Measurements from ENCODE around the gene MRPL9. TPM values are rescaled to one million over a fixed set of nuclear protein-coding genes. Genes with fewer than 3 reads are reported as not detected.

MRPL9 gene
- total RNA-seq, 2 donors from 2014 or later = 47.9 to 65.7 TPM

- ATAC-seq (ENCODE audit: insufficient number of reproducible peaks, low FRiP score, low read depth) = no peak
These were observed 51.3 kb downstream of the MRPL9 start for GRCh38 chr1:151711951-151712350.

GRCh38 chr1:151711044-151711800, 52.1 kb downstream of the MRPL9 start:
- DNase-seq (ENCODE audit: low spot score) (no peak), ATAC-seq (ENCODE audit: insufficient number of reproducible peaks, low FRiP score, low read depth) (no peak)
- Histone ChIP-seq H3K27ac (no peak overlapping the region), H3K27me3 (replicated peaks; ENCODE audit: insufficient read depth) (no peaks in the 10 kb centered on the region), H3K4me1 (ENCODE audit: control insufficient read depth in 1 of 2, low read depth in 2 of 2) (no peaks in the 10 kb centered on the region), H3K9me3 (no peaks in the 10 kb centered on the region), H3K4me3 (no peak overlapping the region), H3K36me3 (no peaks in the 10 kb centered on the region)
- TF ChIP-seq CTCF (IDR thresholded peaks at IDR 0.05) = no peak

More at GRCh38 chr1:151711951-151712350, 51.3 kb downstream of the MRPL9 start:
- H3K36me3 ChIP-seq = no peaks in the 10 kb centered on the region
- H3K4me1 ChIP-seq (ENCODE audit: control insufficient read depth in 1 of 2, low read depth in 2 of 2) = peaks cover 3% of the 10 kb centered on the region in 2 donors
- no peaks in the 10 kb centered on the region for H3K9me3 ChIP-seq
- H3K4me3 ChIP-seq = no peak overlapping the region
- no peak for DNase-seq (ENCODE audit: low spot score)
- no peak for TF ChIP-seq CTCF (IDR thresholded peaks at IDR 0.05)
- H3K27me3 ChIP-seq (replicated peaks; ENCODE audit: insufficient read depth) = no peaks in the 10 kb centered on the region
- no peak overlapping the region for H3K27ac ChIP-seq

GRCh38 chr1:151710187-151710840, 53.0 kb downstream of the MRPL9 start:
- Histone ChIP-seq H3K4me3 (no peak overlapping the region), H3K27ac (no peak overlapping the region), H3K27me3 (replicated peaks; ENCODE audit: insufficient read depth) (no peaks in the 10 kb centered on the region), H3K36me3 (no peaks in the 10 kb centered on the region), H3K9me3 (no peaks in the 10 kb centered on the region), H3K4me1 (ENCODE audit: control insufficient read depth in 1 of 2, low read depth in 2 of 2) (no peaks in the 10 kb centered on the region)
- DNase-seq (ENCODE audit: low spot score) (no peak), ATAC-seq (ENCODE audit: insufficient number of reproducible peaks, low FRiP score, low read depth) (no peak)
- TF ChIP-seq CTCF (IDR thresholded peaks at IDR 0.05) = no peak

Other genes with a start within 250 kb of the MRPL9 start
- gene TUFT1, start 223.2 kb downstream of the MRPL9 start, total RNA-seq = 10 to 100 TPM in 1 of 2 donors, 1 to 10 TPM in 1; 4.9 to 10.7 TPM
- gene SNX27, start 151.4 kb downstream of the MRPL9 start, total RNA-seq = 10 to 100 TPM; 25.6 to 46.7 TPM
- not detected for gene CELF3, start 46.7 kb downstream of the MRPL9 start, total RNA-seq
- gene RIIAD1, start 42.0 kb downstream of the MRPL9 start, total RNA-seq = not detected
- gene TDRKH, start 27.0 kb upstream of the MRPL9 start, total RNA-seq = 1 to 10 TPM; 3.1 to 3.2 TPM
- not detected for gene LINGO4, start 41.9 kb upstream of the MRPL9 start, total RNA-seq
- gene RORC, start 68.3 kb upstream of the MRPL9 start, total RNA-seq = not detected
- not detected for gene C2CD4D, start 76.3 kb upstream of the MRPL9 start, total RNA-seq
- gene THEM5, start 90.2 kb upstream of the MRPL9 start, total RNA-seq = not detected
- 10 to 100 TPM in 1 of 2 donors, 1 to 10 TPM in 1; 7.7 to 23.3 TPM for gene THEM4, start 146.0 kb upstream of the MRPL9 start, total RNA-seq
- 100 to 1,000 TPM in 1 of 2 donors, 10 to 100 TPM in 1; 47.0 to 107 TPM for gene S100A10, start 230.4 kb upstream of the MRPL9 start, total RNA-seq